Nephron (organoid): ENCODE results near the gene SRSF1.

Experiments used
- H3K27ac Mint-ChIP-seq, 3 experiments: 2 replicates each; pipeline ENCODE4 v1.8.0; 2020; ENCODE audit warnings: mixed read lengths in 3 of 3, mild to moderate bottlenecking in 2 of 3, moderate library complexity in 1 of 3
- H3K27me3 Mint-ChIP-seq: 2 replicates; pipeline ENCODE4 v1.8.0; 2021; ENCODE audit warnings: low read depth, mild to moderate bottlenecking, moderate library complexity, mixed read lengths
- H3K36me3 Mint-ChIP-seq: 2 replicates; pipeline ENCODE4 v1.8.0; 2020; ENCODE audit warnings: low read depth, mixed read lengths
- H3K4me1 Mint-ChIP-seq: 2 replicates; pipeline ENCODE4 v1.8.0; 2020; ENCODE audit warnings: mixed read lengths
- H3K4me3 Mint-ChIP-seq, 3 experiments: 2 replicates each; pipeline ENCODE4 v1.8.0; 2020; ENCODE audit warnings: mild to moderate bottlenecking in 3 of 3, mixed read lengths in 3 of 3, moderate library complexity in 2 of 3
- H3K9me3 Mint-ChIP-seq: 2 replicates; pipeline ENCODE4 v1.8.0; 2020; ENCODE audit warnings: mixed read lengths
- CTCF ChIP-seq, 3 experiments: fragments of 200-600 bp; sonication (generic); IDR thresholded peaks; one replicate each; pipeline ENCODE4 v1.5.0; 2021; ENCODE audit warnings: antibody characterized with exemption in 3 of 3; ENCODE audit not compliant: unreplicated experiment in 3 of 3

The SRSF1 gene

GRCh38 chr17:57997085-57997809 lies 9.8 kb downstream of the SRSF1 start:
- H3K4me3 Mint-ChIP-seq, result no peak overlapping the region
- TF ChIP-seq CTCF (IDR thresholded peaks at IDR 0.05; ENCODE audit: unreplicated experiment in 3 of 3), result no peak
- no peak overlapping the region for H3K27ac Mint-ChIP-seq
- H3K36me3 Mint-ChIP-seq, result peaks cover 31% of the 10 kb centered on the region
- H3K4me1 Mint-ChIP-seq, result peaks cover 35% of the 10 kb centered on the region
- no peaks in the 10 kb centered on the region for H3K27me3 Mint-ChIP-seq
- H3K9me3 Mint-ChIP-seq, result no peaks in the 10 kb centered on the region

- TF ChIP-seq CTCF (IDR thresholded peaks at IDR 0.05; ENCODE audit: unreplicated experiment in 3 of 3), result peak; percentile 64 to 67 (median 64)
- H3K36me3 Mint-ChIP-seq, result peaks cover 23% of the 10 kb centered on the region
- H3K4me3 Mint-ChIP-seq, result no peak overlapping the region
- no peaks in the 10 kb centered on the region for H3K27me3 Mint-ChIP-seq
- H3K4me1 Mint-ChIP-seq, result peaks cover 52% of the 10 kb centered on the region
- H3K9me3 Mint-ChIP-seq, result no peaks in the 10 kb centered on the region
- peak overlapping the region; percentile 7 to 48 (median 15) for H3K27ac Mint-ChIP-seq
Observed at GRCh38 chr17:57995076-57995956, 11.7 kb downstream of the SRSF1 start.

GRCh38 chr17:57994436-57994835 lies 12.6 kb downstream of the SRSF1 start:
- no peaks in the 10 kb centered on the region for H3K27me3 Mint-ChIP-seq
- H3K4me1 Mint-ChIP-seq, result peaks cover 56% of the 10 kb centered on the region
- peak overlapping the region; percentile 5 to 73 (median 18) for H3K27ac Mint-ChIP-seq
- no peaks in the 10 kb centered on the region for H3K9me3 Mint-ChIP-seq
- no peak overlapping the region for H3K4me3 Mint-ChIP-seq
- peaks cover 20% of the 10 kb centered on the region for H3K36me3 Mint-ChIP-seq
- TF ChIP-seq CTCF (IDR thresholded peaks at IDR 0.05; ENCODE audit: unreplicated experiment in 3 of 3), result no peak

GRCh38 chr17:57993471-57994365 lies 13.3 kb downstream of the SRSF1 start:
- H3K27ac Mint-ChIP-seq, result peak overlapping the region in 2 of 3 experiments; percentile 50 to 73
- no peak for TF ChIP-seq CTCF (IDR thresholded peaks at IDR 0.05; ENCODE audit: unreplicated experiment in 3 of 3)
- peak overlapping the region in 1 of 3 experiments; percentile 10 for H3K4me3 Mint-ChIP-seq
- H3K27me3 Mint-ChIP-seq, result no peaks in the 10 kb centered on the region
- H3K36me3 Mint-ChIP-seq, result peaks cover 16% of the 10 kb centered on the region
- H3K4me1 Mint-ChIP-seq, result peaks cover 60% of the 10 kb centered on the region
- no peaks in the 10 kb centered on the region for H3K9me3 Mint-ChIP-seq

- H3K4me3 Mint-ChIP-seq, result no peak overlapping the region
- peaks cover 67% of the 10 kb centered on the region for H3K4me1 Mint-ChIP-seq
- no peaks in the 10 kb centered on the region for H3K27me3 Mint-ChIP-seq
- TF ChIP-seq CTCF (IDR thresholded peaks at IDR 0.05; ENCODE audit: unreplicated experiment in 3 of 3), result no peak
- peaks cover 4% of the 10 kb centered on the region for H3K36me3 Mint-ChIP-seq
- H3K9me3 Mint-ChIP-seq, result no peaks in the 10 kb centered on the region
- H3K27ac Mint-ChIP-seq, result no peak overlapping the region
Observed at GRCh38 chr17:57991537-57991936, 15.5 kb downstream of the SRSF1 start.
